D721Med (cell line): ENCODE measurements around the gene NAA50.

ENCODE experiments used
- DNase-seq: peaks from one replicate; pipeline ENCODE4 v3.0.0; 2011; ENCODE audit warnings: low spot score; ENCODE audit not compliant: insufficient read length
- FAIRE-seq: peaks from 2 replicates; lab custom pipeline; 2011; peaks lifted over from hg19 to GRCh38; lab: Jason Lieb, UNC
- CTCF ChIP-seq: IDR thresholded peaks from 2 replicates; pipeline ENCODE4 v1.5.1; 2012; ENCODE audit warnings: mild to moderate bottlenecking, control low read depth; ENCODE audit not compliant: insufficient read depth; ENCODE audit errors: missing control alignments

The NAA50 gene

GRCh38 chr3:113719758-113720157 is 26.3 kb downstream of the NAA50 start:
- no peak for DNase-seq
- no peak for TF ChIP-seq CTCF
- no peak for FAIRE-seq

- FAIRE-seq (no peak), DNase-seq (no peak)
- no peak for TF ChIP-seq CTCF
These were observed 26.8 kb downstream of the NAA50 start for GRCh38 chr3:113719294-113719693.

- no peak for FAIRE-seq
- TF ChIP-seq CTCF = no peak
- no peak for DNase-seq
These were observed 28.2 kb downstream of the NAA50 start for GRCh38 chr3:113717818-113718217.

- FAIRE-seq (no peak), DNase-seq (no peak)
- TF ChIP-seq CTCF = no peak
These were observed 28.7 kb downstream of the NAA50 start for GRCh38 chr3:113717308-113717707.

GRCh38 chr3:113714702-113715101 is 31.3 kb downstream of the NAA50 start:
- no peak for TF ChIP-seq CTCF

GRCh38 chr3:113712129-113712528 is 33.9 kb downstream of the NAA50 start:
- TF ChIP-seq CTCF = no peak
- peak; percentile 72 for FAIRE-seq

More at GRCh38 chr3:113714702-113715101, 31.3 kb downstream of the NAA50 start:
- DNase-seq (no peak), FAIRE-seq (no peak)

GRCh38 chr3:113707835-113708234 is 38.2 kb downstream of the NAA50 start:
- DNase-seq (no peak), FAIRE-seq (no peak)
- TF ChIP-seq CTCF = no peak

More at GRCh38 chr3:113712129-113712528, 33.9 kb downstream of the NAA50 start:
- no peak for DNase-seq
